H9 (cell line): ENCODE data around the gene MAML3. TPM values are rescaled to one million over a fixed set of nuclear protein-coding genes. Genes with fewer than 3 reads are reported as not detected.

ENCODE experiments used
- DNase-seq: peaks from one replicate; pipeline ENCODE4 v3.0.0-alpha.2; 2017
- H2AFZ ChIP-seq: one replicate; pipeline ENCODE4 v1.6.1; 2013; ENCODE audit warnings: mild to moderate bottlenecking, low read length, control low read depth, moderate library complexity
- H2AK5ac ChIP-seq: 2 replicates; pipeline ENCODE4 v1.6.1; 2013; ENCODE audit warnings: low read length, control low read depth, mixed read lengths; ENCODE audit not compliant: insufficient read length
- H2BK120ac ChIP-seq: one replicate; pipeline ENCODE4 v1.6.1; 2013; ENCODE audit warnings: low read depth, mild to moderate bottlenecking, low read length, control low read depth, inconsistent platforms; ENCODE audit not compliant: poor library complexity, severe bottlenecking
- H2BK12ac ChIP-seq: 2 replicates; pipeline ENCODE4 v1.6.1; 2013; ENCODE audit warnings: low read length, control low read depth, mixed read lengths, low read depth; ENCODE audit not compliant: insufficient read length
- H2BK15ac ChIP-seq: 2 replicates; pipeline ENCODE4 v1.6.1; 2013; ENCODE audit warnings: low read depth, low read length, control low read depth
- H2BK20ac ChIP-seq: one replicate; pipeline ENCODE4 v1.6.1; 2013; ENCODE audit warnings: low read depth, mild to moderate bottlenecking, low read length, control low read depth, inconsistent platforms; ENCODE audit not compliant: poor library complexity, severe bottlenecking
- H2BK5ac ChIP-seq: 2 replicates; pipeline ENCODE4 v1.6.1; 2013; ENCODE audit warnings: low read length, control low read depth, mixed read lengths; ENCODE audit not compliant: insufficient read length
- H3K14ac ChIP-seq: 2 replicates; pipeline ENCODE4 v1.6.1; 2013; ENCODE audit warnings: low read length, control low read depth; ENCODE audit not compliant: insufficient read depth
- H3K18ac ChIP-seq: 2 replicates; pipeline ENCODE4 v1.6.1; 2013; ENCODE audit warnings: low read depth, mild to moderate bottlenecking, mixed read lengths, low read length, control low read depth; ENCODE audit not compliant: insufficient read length
- H3K23ac ChIP-seq: 2 replicates; pipeline ENCODE4 v1.6.1; 2013; ENCODE audit warnings: low read length, control low read depth, mixed read lengths, low read depth; ENCODE audit not compliant: insufficient read length
- H3K23me2 ChIP-seq: 2 replicates; pipeline ENCODE4 v1.6.1; 2013; ENCODE audit warnings: low read depth, mild to moderate bottlenecking, mixed read lengths, low read length, control low read depth; ENCODE audit not compliant: insufficient read length, poor library complexity, severe bottlenecking
- H3K27ac ChIP-seq: 2 replicates; pipeline ENCODE4 v1.5.1; 2013; ENCODE audit warnings: low read length, control low read depth, mixed read lengths, low read depth; ENCODE audit not compliant: insufficient read length
- H3K27me3 ChIP-seq: 2 replicates; pipeline ENCODE4 v1.6.1; 2013; ENCODE audit warnings: low read length, control low read depth, inconsistent platforms; ENCODE audit not compliant: insufficient read depth
- H3K4ac ChIP-seq: 2 replicates; pipeline ENCODE4 v1.6.1; 2013; ENCODE audit warnings: low read depth, mild to moderate bottlenecking, control low read depth, inconsistent platforms, low read length, moderate library complexity
- H3K4me1 ChIP-seq: 2 replicates; pipeline ENCODE4 v1.6.1; 2013; ENCODE audit warnings: low read length, control low read depth, inconsistent platforms; ENCODE audit not compliant: insufficient read depth
- H3K4me2 ChIP-seq: 2 replicates; pipeline ENCODE4 v1.6.1; 2013; ENCODE audit warnings: low read length, control low read depth, mixed read lengths; ENCODE audit not compliant: insufficient read length, insufficient read depth
- H3K56ac ChIP-seq: 2 replicates; pipeline ENCODE4 v1.6.1; 2013; ENCODE audit warnings: low read depth, mild to moderate bottlenecking, mixed read lengths, low read length, control low read depth; ENCODE audit not compliant: insufficient read length
- H3K79me1 ChIP-seq: 2 replicates; pipeline ENCODE4 v1.6.1; 2013; ENCODE audit warnings: low read depth, mild to moderate bottlenecking, moderate library complexity, low read length, control low read depth, inconsistent platforms; ENCODE audit not compliant: insufficient read depth, poor library complexity, severe bottlenecking
- H3K79me2 ChIP-seq: 2 replicates; pipeline ENCODE4 v1.6.1; 2013; ENCODE audit warnings: low read length, control low read depth, inconsistent platforms; ENCODE audit not compliant: insufficient read depth
- H3K9ac ChIP-seq: 2 replicates; pipeline ENCODE4 v1.6.1; 2013; ENCODE audit warnings: low read length, control low read depth, mixed read lengths; ENCODE audit not compliant: insufficient read length; ENCODE audit errors: extremely low read depth
- H3K9me3 ChIP-seq: one replicate; pipeline ENCODE4 v1.6.1; 2013; ENCODE audit warnings: low read depth, low read length, inconsistent platforms; ENCODE audit not compliant: control insufficient read depth
- H3T11ph ChIP-seq: one replicate; pipeline ENCODE4 v1.6.1; 2013; ENCODE audit warnings: mild to moderate bottlenecking, low read length, control low read depth, inconsistent platforms
- H4K20me1 ChIP-seq: one replicate; pipeline ENCODE4 v1.6.1; 2013; ENCODE audit not compliant: control insufficient read depth, insufficient read length, insufficient read depth
- H4K5ac ChIP-seq: 2 replicates; pipeline ENCODE4 v1.6.1; 2013; ENCODE audit warnings: low read depth, mild to moderate bottlenecking, mixed read lengths, low read length, control low read depth; ENCODE audit not compliant: insufficient read length
- H4K8ac ChIP-seq: replicated peaks from 2 replicates; pipeline ENCODE4 v1.6.1; 2013; ENCODE audit warnings: low read length, control low read depth, mixed read lengths, low read depth; ENCODE audit not compliant: insufficient read length
- H4K91ac ChIP-seq: 2 replicates; pipeline ENCODE4 v1.6.1; 2013; ENCODE audit warnings: low read depth, mild to moderate bottlenecking, moderate library complexity, mixed read lengths, low read length, control low read depth; ENCODE audit not compliant: insufficient read length
- H3K27ac Mint-ChIP-seq, 3 experiments: 2 replicates in 2 of 3; 3 replicates in 1 of 3; pipeline ENCODE4 v1.8.0; 2020 to 2021; ENCODE audit warnings: mixed read lengths in 3 of 3, mild to moderate bottlenecking in 1 of 3, moderate library complexity in 1 of 3
- H3K27me3 Mint-ChIP-seq: 2 replicates; pipeline ENCODE4 v1.8.0; 2021; ENCODE audit warnings: low read depth, mild to moderate bottlenecking, moderate library complexity, mixed read lengths
- H3K36me3 Mint-ChIP-seq, 3 experiments: 2 replicates in 2 of 3; 3 replicates in 1 of 3; pipeline ENCODE4 v1.8.0; 2020 to 2021; ENCODE audit warnings: low read depth in 3 of 3, mixed read lengths in 3 of 3; ENCODE audit not compliant: insufficient read depth in 1 of 3
- H3K4me1 Mint-ChIP-seq, 2 experiments: 2 replicates each; pipeline ENCODE4 v1.8.0; 2020; ENCODE audit warnings: mixed read lengths in 2 of 2
- H3K4me3 Mint-ChIP-seq, 2 experiments: 2 replicates in 1 of 2; 3 replicates in 1 of 2; pipeline ENCODE4 v1.8.0; 2020 to 2021; ENCODE audit warnings: mild to moderate bottlenecking in 2 of 2, mixed read lengths in 2 of 2, moderate library complexity in 1 of 2
- H3K9me3 Mint-ChIP-seq, 2 experiments: 2 replicates in 1 of 2; 3 replicates in 1 of 2; pipeline ENCODE4 v1.8.0; 2020; ENCODE audit warnings: mild to moderate bottlenecking in 2 of 2, mixed read lengths in 2 of 2, moderate library complexity in 1 of 2
- WGBS: extraction: QIAGEN DNeasy Blood & Tissue Kit; methylation state at CpG from one replicate; pipeline ENCODE4 v1.1.7; 2013; ENCODE audit warnings: missing lambda C conversion rate, low lambda C conversion rate, mixed read lengths; ENCODE audit not compliant: insufficient read length; ENCODE audit errors: extremely low coverage; 5-methylcytosine and 5-hydroxymethylcytosine counted together
- total RNA-seq: library from RNA; stranded (reverse); gene quantifications from 2 replicates; pipeline ENCODE4 v1.2.1, GENCODE V29; 2021
- TF ChIP-seq, protein P1 (sequence below): fragments of 200-600 bp; sonication (generic); conservative IDR thresholded peaks from 3 replicates; pipeline ENCODE4 v1.8.0; 2021; ENCODE audit warnings: antibody characterized with exemption, mild to moderate bottlenecking

Gene MAML3
- total RNA-seq, 1 experiment from 2014 or later, result 3.9 TPM

DNA sequence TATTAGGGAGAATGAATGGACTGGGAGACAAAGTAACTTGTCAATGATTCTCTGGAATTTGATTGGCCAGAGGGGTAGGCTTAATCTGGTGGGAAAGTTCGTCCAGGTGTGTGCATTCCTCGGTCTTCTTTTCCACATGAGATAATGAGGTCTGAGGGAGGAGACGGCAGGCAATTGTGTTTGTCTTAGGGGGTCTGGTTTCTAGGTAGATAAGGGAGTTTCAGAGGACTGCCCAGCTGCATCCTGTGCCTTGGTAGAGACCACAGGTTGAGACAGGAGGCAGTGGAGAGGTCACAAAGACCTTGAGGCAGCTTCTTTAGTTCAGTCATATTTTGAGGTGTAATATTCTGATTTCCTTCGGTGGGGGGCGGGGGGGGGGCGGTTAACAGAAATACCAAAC lies 484.1 kb downstream of the MAML3 start:
- Histone ChIP-seq H3K79me1 (no peaks in the 10 kb centered on the region), H4K91ac (no peak overlapping the region), H3T11ph (no peak overlapping the region), H3K56ac (no peak overlapping the region), H3K27ac (no peak overlapping the region), H3K4me2 (no peak overlapping the region), H2BK5ac (no peak overlapping the region), H2AFZ (no peak overlapping the region), H2AK5ac (no peak overlapping the region), H3K14ac (no peak overlapping the region), H3K4ac (no peak overlapping the region), H2BK120ac (no peak overlapping the region), H2BK15ac (no peak overlapping the region), H4K20me1 (no peaks in the 10 kb centered on the region), H3K23ac (no peak overlapping the region), H3K79me2 (no peaks in the 10 kb centered on the region), H3K9ac (no peak overlapping the region), H4K8ac (no peak overlapping the region), H3K23me2 (peaks cover 8% of the 10 kb centered on the region), H3K18ac (no peak overlapping the region), H4K5ac (no peak overlapping the region), H2BK12ac (no peak overlapping the region), H3K4me1 (peaks cover 3% of the 10 kb centered on the region; the same call in 1 of the 2 replicates), H3K27me3 (no peaks in the 10 kb centered on the region), H3K9me3 (no peaks in the 10 kb centered on the region), H2BK20ac (no peak overlapping the region)
- Mint-ChIP-seq H3K27ac (no peak overlapping the region), H3K9me3 (peaks cover 5% of the 10 kb centered on the region in 2 experiments; a peak in 3 of 5 replicates), H3K36me3 (peaks cover 0 to 6% (median 4%) of the 10 kb centered on the region in 3 experiments; a peak in 4 of 7 replicates), H3K4me1 (peaks cover 50 to 61% of the 10 kb centered on the region in 2 experiments), H3K27me3 (peaks cover 3% of the 10 kb centered on the region), H3K4me3 (no peak overlapping the region)
- no CpG with 5 or more reads among the region's 6 CpGs for WGBS
- DNase-seq, result no peak
- TF ChIP-seq, protein P1, sequence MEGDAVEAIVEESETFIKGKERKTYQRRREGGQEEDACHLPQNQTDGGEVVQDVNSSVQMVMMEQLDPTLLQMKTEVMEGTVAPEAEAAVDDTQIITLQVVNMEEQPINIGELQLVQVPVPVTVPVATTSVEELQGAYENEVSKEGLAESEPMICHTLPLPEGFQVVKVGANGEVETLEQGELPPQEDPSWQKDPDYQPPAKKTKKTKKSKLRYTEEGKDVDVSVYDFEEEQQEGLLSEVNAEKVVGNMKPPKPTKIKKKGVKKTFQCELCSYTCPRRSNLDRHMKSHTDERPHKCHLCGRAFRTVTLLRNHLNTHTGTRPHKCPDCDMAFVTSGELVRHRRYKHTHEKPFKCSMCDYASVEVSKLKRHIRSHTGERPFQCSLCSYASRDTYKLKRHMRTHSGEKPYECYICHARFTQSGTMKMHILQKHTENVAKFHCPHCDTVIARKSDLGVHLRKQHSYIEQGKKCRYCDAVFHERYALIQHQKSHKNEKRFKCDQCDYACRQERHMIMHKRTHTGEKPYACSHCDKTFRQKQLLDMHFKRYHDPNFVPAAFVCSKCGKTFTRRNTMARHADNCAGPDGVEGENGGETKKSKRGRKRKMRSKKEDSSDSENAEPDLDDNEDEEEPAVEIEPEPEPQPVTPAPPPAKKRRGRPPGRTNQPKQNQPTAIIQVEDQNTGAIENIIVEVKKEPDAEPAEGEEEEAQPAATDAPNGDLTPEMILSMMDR, result no peak
